ENCODE measurements around the gene HTR4.
"Not testable (repeated sequence)": the region's sequence is repeated elsewhere in the genome, so short reads cannot be mapped to it uniquely, and the experiment has no call there.

The HTR4 gene

DNA sequence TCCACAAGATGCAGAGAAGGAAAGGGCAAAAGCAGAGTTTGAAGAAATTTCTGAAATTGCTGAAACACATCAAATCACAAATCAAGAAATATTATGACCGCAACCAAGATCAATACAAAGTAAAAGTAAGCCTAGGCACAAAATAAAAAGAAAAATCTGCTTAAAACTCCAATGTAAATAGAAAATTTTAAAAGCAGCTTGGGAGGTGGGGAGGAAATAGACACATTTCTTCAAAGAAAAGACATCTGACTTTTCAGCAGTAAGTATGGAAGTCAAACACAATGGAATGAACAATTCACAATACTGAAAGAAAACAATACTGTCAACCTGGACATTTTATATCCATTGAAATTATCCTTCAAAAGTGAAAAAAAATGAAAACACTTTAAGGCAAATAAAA, 55.1 kb downstream of the HTR4 start:
- no peak for DNase-seq

DNA sequence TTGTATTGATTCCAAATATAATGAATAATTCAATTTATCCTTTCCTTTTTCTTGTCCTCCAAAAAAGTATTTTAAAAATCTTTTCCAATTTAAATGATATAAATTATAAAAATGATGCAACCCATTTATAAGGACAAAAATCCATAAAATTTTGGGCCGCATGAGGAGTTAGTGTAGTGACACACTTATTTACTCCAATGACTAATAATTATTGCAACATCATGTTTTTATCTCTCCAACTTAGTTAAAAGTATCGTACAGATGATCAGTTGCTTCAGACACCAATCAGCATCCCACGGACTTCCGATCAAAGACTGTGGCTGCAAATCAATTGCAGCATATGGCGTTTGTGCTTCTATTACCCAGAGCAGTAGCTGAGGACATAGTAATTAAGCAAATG, 58.6 kb downstream of the HTR4 start:
- no peak for DNase-seq

DNA sequence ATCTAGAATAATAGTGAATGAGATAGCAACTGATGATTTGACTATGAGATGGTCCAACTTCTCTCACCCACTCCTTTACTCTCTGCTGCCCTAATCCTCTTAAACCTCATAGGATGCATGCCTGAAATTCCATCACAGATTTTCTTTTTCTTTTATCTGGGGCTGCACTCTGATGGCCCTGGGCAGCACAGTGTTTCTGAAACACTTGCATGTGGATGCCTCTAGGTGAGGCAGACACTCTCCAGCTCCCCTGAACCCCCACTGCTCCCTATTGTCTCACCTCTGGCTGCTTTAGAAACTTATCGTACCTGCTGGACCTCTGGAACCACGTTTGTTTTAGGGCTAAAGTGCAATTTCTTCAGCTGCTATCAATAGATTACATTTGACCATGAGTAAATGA, 67.5 kb downstream of the HTR4 start:
- no peak for DNase-seq

GRCh38 chr5:148585988-148586387, 68.3 kb downstream of the HTR4 start:
- DNase-seq = no peak

DNA sequence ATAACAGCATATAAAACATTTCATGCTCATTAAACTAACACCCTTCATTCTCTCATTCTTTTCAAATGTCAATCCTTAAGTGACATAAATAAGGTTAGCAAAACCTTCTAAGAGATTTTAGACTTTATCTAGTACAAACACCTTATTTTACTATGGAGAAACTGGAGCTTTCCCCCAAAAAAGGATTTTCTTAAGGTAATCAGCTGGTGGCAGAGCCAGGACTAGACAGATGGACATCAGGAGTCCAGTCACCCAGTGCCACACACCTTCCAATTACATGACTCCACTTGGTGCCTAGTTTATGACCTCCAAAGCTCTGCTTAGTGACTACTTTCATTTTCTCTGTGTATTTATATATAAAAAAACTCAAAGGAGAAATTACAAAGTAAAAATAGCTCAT, 70.2 kb downstream of the HTR4 start:
- no peak for DNase-seq

- no peak for DNase-seq
Measured at GRCh38 chr5:148583421-148583965, 70.8 kb downstream of the HTR4 start.

DNA sequence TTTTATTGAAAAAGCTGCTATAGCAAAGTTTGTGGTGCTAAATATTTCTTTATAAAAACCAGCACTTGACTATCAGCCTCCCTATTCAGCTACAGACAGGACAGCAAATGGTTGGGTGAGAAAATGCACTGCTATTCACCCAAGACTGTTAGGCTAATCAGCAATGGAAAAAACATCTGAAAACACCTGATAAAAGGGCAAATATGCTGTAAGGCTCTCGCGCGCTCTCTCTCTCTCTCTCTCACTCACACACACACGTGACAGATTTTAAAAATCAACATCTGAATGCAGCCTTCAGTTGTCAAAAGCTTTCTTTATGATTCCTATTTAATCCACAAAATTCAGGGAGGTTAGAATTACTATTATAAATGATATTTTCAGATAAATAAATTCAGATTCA, 80.2 kb downstream of the HTR4 start:
- DNase-seq = no peak

DNA sequence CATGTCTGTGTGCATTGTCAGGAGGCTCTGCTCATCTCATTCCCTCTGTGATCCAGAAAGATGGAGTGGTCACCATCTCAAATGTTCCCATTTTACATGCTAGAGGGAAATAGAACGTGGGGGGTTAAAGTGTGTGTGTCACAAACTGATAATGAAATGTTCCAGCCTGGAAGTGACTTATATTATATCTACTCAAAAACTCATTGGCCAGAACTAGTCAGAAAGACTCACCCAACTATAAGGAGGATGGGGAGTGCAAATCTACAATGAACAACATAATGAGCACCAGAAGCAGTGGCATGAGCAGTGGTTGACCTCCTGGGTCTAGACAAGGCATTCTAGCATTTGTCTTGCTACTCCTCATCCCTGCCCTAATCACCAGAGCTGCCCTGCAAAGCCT, 81.0 kb downstream of the HTR4 start:
- no peak for DNase-seq

- no peak for DNase-seq
Measured at GRCh38 chr5:148569948-148570347, 84.4 kb downstream of the HTR4 start.

- no peak for DNase-seq
Measured at GRCh38 chr5:148565148-148565547, 89.2 kb downstream of the HTR4 start.

- DNase-seq = no peak
Measured at GRCh38 chr5:148563021-148563420, 91.3 kb downstream of the HTR4 start.

GRCh38 chr5:148561801-148562311, 92.5 kb downstream of the HTR4 start:
- no peak for DNase-seq

DNA sequence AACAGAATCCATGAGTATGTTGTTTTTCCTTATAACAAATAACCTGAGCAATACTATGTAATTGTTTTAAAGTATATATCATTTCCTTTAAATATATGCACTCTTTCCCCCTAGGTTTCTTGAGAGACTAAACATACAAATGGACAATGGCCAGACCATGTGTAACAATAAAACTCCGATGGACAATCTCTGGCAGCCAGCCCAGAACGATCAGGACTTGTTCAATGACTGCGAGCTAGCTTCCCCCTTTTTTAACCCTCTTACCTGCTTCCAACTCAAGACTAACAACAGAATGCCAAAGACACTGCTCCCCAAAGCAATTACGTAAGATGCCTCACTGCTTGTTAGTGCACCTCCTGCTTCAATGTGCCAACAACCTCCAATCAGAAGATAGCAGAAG, 94.9 kb downstream of the HTR4 start:
- no peak for DNase-seq

GRCh38 chr5:148558892-148559291, 95.4 kb downstream of the HTR4 start:
- no peak for DNase-seq

DNA sequence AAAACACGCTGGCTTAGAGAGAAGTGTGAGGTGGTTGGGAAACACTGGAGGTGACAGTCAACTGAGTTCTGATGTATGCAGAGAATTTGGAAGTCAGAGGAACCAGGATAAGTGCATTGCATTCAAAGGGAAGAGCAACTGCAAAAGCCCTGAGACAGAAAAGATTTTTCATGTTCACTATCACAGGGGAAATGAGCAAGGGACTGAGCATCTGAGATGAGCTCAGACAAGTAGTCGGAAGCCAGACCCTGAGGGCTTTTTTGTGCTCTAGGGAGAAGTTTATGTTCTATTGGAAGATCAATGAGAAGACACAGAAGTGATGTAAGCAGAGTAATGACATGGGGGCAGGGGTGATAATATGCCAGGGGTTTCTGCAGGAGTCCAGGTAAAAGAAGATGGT, 97.5 kb downstream of the HTR4 start:
- DNase-seq = no peak

DNA sequence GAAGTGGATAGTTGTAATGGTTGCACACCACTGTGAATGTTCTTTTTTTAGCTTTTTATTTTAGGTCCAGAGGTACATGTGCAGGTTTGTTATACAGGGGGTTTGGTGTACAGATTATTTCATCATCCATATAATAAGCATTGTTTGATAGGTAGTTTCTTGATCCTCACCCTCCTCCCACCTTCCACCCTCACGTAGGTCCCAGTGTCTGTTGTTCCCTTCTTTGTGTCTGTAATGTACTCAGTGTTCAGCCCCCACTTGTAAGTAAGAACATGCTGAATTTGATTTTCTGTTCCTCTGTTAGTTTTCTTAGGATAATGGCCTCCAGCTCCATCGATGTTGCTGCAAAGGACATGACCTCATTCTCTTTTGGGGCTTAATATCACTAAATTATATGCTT, 99.7 kb downstream of the HTR4 start:
- no peak for DNase-seq

- no peak for DNase-seq
Measured at GRCh38 chr5:148543727-148544126, 110.6 kb downstream of the HTR4 start.

DNA sequence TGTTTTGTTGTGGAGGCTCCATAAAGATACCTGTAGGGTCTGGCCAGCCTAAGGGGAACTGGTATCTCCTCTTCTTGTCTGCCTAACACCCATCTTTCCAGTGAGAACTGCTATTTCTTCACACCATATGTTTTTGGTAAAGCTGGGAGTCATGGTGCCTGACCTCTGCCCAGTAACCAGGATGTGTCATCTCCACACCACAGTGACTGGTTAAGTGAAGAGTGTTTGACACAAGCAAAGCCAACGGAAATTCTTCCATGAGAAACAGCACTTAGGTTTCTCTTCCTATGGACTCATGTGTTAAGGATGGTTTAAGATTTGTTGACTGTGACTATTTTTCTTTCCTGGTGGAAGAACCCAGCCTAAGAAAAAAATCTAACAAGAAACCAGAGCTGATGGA, 111.5 kb downstream of the HTR4 start:
- DNase-seq = no peak

DNA sequence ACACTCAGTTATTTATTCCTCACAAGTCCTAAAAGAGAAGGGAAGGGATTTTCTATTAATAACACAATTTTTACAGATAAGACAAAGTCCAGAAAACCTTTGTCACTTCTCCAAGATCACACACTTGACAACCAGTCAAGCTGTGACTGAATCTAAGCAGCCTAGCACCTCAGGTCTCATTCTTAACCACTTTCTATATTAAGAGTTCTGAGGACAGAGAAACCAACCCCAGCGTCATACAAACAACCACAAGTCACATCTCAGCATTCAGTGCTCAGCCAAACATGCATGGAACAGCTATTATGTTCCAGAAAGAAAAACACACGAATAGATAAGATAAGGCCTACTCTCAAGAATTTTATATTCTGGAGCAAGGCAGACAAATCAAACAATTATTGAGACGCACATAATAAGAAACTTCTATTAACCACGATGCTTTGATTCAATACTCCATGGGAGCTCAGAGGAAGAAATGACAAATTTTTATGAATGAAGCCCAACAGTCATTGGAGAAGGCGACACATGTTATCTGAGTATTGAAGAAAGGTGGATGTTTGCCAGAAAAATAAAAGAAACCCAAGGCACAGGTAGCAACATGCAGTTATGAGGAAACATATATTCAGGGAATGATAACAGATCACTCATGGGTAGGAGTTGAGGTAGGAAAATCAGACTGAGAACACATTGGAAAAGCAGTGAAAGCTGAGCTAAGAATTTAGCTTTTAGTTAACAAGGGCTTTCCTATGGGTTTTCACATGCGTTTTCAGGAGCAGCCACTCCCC, 113.1 kb downstream of the HTR4 start:
- DNase-seq = no peak

DNA sequence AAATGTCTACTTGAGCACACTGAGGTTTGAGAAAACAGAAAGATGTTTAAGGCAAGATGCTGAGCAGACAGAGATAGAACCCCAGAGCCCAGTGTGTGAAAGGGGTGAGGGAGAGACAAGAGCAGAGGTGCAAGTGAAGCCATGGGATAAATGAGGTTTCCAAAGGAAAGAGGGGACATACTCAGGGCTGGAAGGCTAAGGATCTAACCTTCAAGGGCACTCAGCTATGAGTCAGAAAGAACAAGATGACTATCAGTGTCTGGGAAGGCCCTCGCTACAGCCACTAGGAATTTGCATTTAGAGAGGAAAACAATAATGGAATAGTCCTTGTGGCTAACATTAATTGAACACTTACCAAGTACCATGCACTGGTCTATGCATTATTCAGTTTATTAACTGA, 113.7 kb downstream of the HTR4 start:
- DNase-seq = no peak

GRCh38 chr5:148539851-148540250, 114.5 kb downstream of the HTR4 start:
- DNase-seq = no peak

- no peak for DNase-seq
Measured at GRCh38 chr5:148535190-148535589, 119.1 kb downstream of the HTR4 start.

GRCh38 chr5:148532969-148533670, 121.2 kb downstream of the HTR4 start:
- no peak for DNase-seq

- DNase-seq = not testable (repeated sequence)
Measured at GRCh38 chr5:148529450-148529849, 124.9 kb downstream of the HTR4 start.

Measured in DMS79 treated with DMSO at 0.1 percent for 48 hours (cell line).